ENCODE results near the gene RIC8A. TPM values are rescaled to one million over a fixed set of nuclear protein-coding genes. Genes with fewer than 3 reads are reported as not detected.

RIC8A gene
- total and polyA plus RNA-seq, 2 of the 13 experiments (the other 11 are each of a cell fraction or from before 2014, with no cell fraction given), result 62.1 to 63.8 TPM

DNA sequence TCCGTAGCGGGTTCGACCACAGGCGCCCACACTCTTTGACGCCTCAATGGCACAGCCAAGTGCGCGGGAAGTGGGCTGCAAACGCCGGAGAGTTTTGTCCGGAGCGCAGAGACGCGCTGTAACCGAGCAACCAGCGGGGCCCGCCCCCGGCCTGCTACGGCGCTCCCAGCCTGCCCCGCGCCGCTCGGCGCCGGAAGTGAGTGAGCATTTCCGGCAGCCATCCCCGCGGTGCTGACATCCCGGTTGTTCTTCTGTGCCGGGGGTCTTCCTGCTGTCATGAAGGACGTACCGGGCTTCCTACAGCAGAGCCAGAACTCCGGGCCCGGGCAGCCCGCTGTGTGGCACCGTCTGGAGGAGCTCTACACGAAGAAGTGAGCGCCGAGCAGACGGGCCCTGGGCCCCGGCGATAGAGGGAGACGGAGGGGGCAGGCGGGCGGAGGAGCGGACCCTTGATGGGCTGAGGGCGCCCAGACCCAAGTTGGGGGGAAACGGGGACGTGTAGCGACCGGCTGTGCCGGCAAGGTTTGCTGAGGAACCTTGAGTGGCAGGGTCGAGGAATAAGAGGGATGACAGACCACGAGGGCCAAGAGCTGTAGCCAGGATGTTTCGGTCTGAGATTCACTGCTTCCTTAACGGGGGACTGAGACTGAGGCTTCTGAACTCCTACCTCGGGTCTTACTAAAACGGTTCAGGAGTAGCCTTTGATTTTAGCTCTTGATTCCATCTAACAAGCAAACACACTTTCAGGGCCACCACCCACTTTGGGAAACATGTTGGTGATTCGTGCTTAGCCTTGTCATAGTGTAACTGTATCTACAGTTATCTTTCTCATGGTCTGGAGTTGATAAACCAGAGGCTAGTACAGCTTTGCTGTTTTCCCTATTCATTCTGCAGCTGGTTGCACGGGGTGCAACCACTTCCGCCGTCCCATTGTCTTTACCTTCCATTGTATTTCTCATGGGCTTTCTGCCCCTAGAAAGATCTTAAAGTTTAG lies 29.6 kb downstream of the RIC8A start, which contains the start of gene PSMD13 (continued):
- no peak for TF ChIP-seq PRDM4 (CRISPR knock-in tag; IDR thresholded peaks at IDR 0.05; ENCODE audit: borderline replicate concordance)
- TF ChIP-seq FOXO1 (CRISPR knock-in tag; IDR thresholded peaks at IDR 0.05), result no peak
- no peak for TF ChIP-seq CEBPG (CRISPR knock-in tag; IDR thresholded peaks at IDR 0.05)
- TF ChIP-seq, protein P1, sequence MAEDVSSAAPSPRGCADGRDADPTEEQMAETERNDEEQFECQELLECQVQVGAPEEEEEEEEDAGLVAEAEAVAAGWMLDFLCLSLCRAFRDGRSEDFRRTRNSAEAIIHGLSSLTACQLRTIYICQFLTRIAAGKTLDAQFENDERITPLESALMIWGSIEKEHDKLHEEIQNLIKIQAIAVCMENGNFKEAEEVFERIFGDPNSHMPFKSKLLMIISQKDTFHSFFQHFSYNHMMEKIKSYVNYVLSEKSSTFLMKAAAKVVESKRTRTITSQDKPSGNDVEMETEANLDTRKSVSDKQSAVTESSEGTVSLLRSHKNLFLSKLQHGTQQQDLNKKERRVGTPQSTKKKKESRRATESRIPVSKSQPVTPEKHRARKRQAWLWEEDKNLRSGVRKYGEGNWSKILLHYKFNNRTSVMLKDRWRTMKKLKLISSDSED (CRISPR knock-in tag; IDR thresholded peaks at IDR 0.05), result no peak
- TF ChIP-seq FOXP1 (IDR thresholded peaks at IDR 0.05), result no peak
- TF ChIP-seq FOXP1 (CRISPR knock-in tag; IDR thresholded peaks at IDR 0.05), result no peak
- peak; percentile 76 for TF ChIP-seq XRCC5 (optimal IDR thresholded peaks at IDR 0.05; ENCODE audit: low read length)
- no peak for TF ChIP-seq BATF2 (CRISPR knock-in tag; IDR thresholded peaks at IDR 0.05)
- TF ChIP-seq ZMYM2 (CRISPR knock-in tag; IDR thresholded peaks at IDR 0.05), result no peak
- no peak for TF ChIP-seq IKZF4 (CRISPR knock-in tag; IDR thresholded peaks at IDR 0.05; ENCODE audit: borderline replicate concordance, low read depth, not compliant biosample characterization)
- TF ChIP-seq NFE2 (CRISPR knock-in tag; IDR thresholded peaks at IDR 0.05), result no peak
- no peak for TF ChIP-seq ZNF674 (CRISPR knock-in tag; IDR thresholded peaks at IDR 0.05; ENCODE audit: low read depth)
- peak; percentile 57; the same call in 1 of the 2 replicates for TF ChIP-seq BORCS8-MEF2B (CRISPR knock-in tag; IDR thresholded peaks at IDR 0.05)
- TF ChIP-seq ATF5 (CRISPR knock-in tag; IDR thresholded peaks at IDR 0.05; ENCODE audit: low read depth), result no peak
- no peak for TF ChIP-seq U2AF2 (IDR thresholded peaks at IDR 0.05; ENCODE audit: low read depth, low read length)
- TF ChIP-seq, protein P2, sequence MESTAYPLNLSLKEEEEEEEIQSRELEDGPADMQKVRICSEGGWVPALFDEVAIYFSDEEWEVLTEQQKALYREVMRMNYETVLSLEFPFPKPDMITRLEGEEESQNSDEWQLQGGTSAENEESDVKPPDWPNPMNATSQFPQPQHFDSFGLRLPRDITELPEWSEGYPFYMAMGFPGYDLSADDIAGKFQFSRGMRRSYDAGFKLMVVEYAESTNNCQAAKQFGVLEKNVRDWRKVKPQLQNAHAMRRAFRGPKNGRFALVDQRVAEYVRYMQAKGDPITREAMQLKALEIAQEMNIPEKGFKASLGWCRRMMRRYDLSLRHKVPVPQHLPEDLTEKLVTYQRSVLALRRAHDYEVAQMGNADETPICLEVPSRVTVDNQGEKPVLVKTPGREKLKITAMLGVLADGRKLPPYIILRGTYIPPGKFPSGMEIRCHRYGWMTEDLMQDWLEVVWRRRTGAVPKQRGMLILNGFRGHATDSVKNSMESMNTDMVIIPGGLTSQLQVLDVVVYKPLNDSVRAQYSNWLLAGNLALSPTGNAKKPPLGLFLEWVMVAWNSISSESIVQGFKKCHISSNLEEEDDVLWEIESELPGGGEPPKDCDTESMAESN (CRISPR knock-in tag; conservative IDR thresholded peaks at IDR 0.05), result no peak
- TF ChIP-seq ZHX1 (CRISPR knock-in tag; IDR thresholded peaks at IDR 0.05; ENCODE audit: low read depth), result no peak
- TF ChIP-seq SSRP1 (CRISPR knock-in tag; IDR thresholded peaks at IDR 0.05), result no peak
- TF ChIP-seq JUNB (CRISPR knock-in tag; IDR thresholded peaks at IDR 0.05; ENCODE audit: borderline replicate concordance), result no peak
- no peak for TF ChIP-seq DR1 (CRISPR knock-in tag; IDR thresholded peaks at IDR 0.05)
